ENCODE results near the gene MAP10. TPM values are rescaled to one million over a fixed set of nuclear protein-coding genes. Genes with fewer than 3 reads are reported as not detected.

The MAP10 gene
- total RNA-seq, 1 donor = 2.2 TPM

DNA sequence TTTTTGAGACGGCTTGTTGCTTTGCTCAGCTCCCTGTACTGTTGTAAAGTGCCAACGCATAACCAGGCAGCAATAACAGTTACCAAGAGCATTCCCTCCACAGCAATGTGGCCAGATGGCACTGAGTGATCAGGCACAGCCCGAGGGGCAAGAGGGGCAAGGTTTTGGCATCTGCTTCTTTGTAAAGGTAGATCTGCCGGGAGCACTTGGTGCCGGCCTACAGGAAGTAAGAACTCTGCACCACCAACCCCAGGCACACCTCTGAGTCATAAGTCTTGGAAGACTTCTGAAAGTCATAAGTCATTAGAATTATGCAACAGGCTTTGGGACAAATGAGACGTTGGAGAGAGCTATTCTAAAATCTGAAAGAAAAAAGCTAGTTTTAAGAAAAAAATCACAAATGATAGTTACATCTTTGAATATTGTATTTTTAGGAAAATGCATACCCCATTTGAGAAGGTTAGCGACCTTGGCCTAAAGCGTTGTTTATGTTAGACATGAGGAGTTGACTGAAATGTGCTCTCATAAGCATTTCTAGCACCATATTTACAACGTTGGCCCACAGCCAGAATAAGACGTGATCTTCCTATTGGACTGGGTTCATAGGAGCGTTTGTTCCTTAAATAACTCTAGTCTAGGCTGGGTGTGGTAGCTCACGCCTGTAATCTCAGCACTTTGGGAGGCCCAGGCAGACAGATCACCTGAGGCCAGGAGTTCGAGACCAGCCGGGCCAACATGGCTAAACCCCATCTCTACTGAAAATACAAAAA, 37.7 kb upstream of the MAP10 start:
- TF ChIP-seq CTCF (IDR thresholded peaks at IDR 0.05; ENCODE audit: insufficient read depth, low read depth, low read length) = no peak
- DNase-seq (ENCODE audit: low read depth) = peak; percentile 82

GRCh38 chr1:232768793-232769192, 36.4 kb upstream of the MAP10 start:
- DNase-seq (ENCODE audit: low read depth) = no peak
- no peak for TF ChIP-seq CTCF (IDR thresholded peaks at IDR 0.05; ENCODE audit: insufficient read depth, low read depth, low read length)
- H3K4me3 ChIP-seq (ENCODE audit: low read depth, low read length) = no peak overlapping the region

More for the DNA sequence above, 37.7 kb upstream of the MAP10 start:
- H3K4me3 ChIP-seq (ENCODE audit: low read depth, low read length) = no peak overlapping the region

DNA sequence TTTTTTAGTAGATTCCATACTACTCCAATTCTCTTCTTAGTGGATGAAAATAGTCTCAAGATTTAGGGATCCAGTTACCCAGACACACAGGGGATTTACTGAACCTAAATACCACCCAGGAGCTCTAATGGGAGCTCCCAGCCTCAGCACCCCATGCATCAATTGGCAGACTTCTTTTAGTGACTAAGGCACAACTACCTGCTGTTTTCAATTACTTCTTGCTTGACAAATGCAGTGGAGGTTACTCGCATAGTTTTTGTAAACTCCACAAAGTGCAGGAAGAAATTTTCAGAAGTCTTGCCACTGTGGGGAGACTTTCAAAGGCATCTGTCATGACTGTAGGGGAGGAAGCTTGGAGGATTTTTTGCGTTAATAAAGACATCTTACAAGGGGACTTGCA, 35.5 kb upstream of the MAP10 start:
- no peak for DNase-seq (ENCODE audit: low read depth)
- no peak for TF ChIP-seq CTCF (IDR thresholded peaks at IDR 0.05; ENCODE audit: insufficient read depth, low read depth, low read length)
- no peak overlapping the region for H3K4me3 ChIP-seq (ENCODE audit: low read depth, low read length)

DNA sequence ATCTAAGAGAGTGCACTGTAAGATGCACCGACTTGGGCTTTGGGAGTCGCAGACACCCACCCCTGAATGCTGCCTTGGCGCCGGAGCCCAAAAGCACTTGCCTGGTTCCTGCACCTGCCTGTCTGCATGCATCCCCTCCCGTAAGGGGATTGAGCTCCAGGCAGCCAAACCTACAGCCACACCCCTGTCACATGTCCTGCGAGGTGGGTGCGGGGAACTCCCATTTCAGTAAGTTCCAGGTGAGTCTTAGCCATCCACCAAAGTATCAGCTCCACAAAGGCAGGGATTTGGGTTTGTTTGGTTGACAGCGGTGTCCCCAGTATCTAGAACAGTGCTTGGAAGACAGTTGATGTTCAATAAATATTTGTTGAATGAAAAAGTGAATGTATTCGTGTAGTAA, 31.5 kb upstream of the MAP10 start:
- no peak for DNase-seq (ENCODE audit: low read depth)
- no peak overlapping the region for H3K4me3 ChIP-seq (ENCODE audit: low read depth, low read length)
- TF ChIP-seq CTCF (IDR thresholded peaks at IDR 0.05; ENCODE audit: insufficient read depth, low read depth, low read length) = no peak

GRCh38 chr1:232776526-232777106, 28.6 kb upstream of the MAP10 start:
- TF ChIP-seq CTCF (IDR thresholded peaks at IDR 0.05; ENCODE audit: insufficient read depth, low read depth, low read length) = no peak
- H3K4me3 ChIP-seq (ENCODE audit: low read depth, low read length) = no peak overlapping the region
- DNase-seq (ENCODE audit: low read depth) = no peak

GRCh38 chr1:232780354-232780753, 24.9 kb upstream of the MAP10 start:
- no peak for TF ChIP-seq CTCF (IDR thresholded peaks at IDR 0.05; ENCODE audit: insufficient read depth, low read depth, low read length)
- no peak for DNase-seq (ENCODE audit: low read depth)
- H3K4me3 ChIP-seq (ENCODE audit: low read depth, low read length) = no peak overlapping the region
